HG03558 (cell line): Measurements from ENCODE around the gene LGR6.
A peak's percentile ranks its signal among the peaks of the same experiment; 100 is the strongest.
"Not testable (repeated sequence)": the region's sequence is repeated elsewhere in the genome, so short reads cannot be mapped to it uniquely, and the experiment has no call there.

Source experiments
- ATAC-seq: cut with Tn5 transposase; IDR thresholded peaks from one replicate; pipeline ENCODE4 v1.9.1; 2021; ENCODE audit warnings: moderate number of reproducible peaks; ENCODE audit not compliant: unreplicated experiment; ENCODE audit errors: extremely low read depth

Gene LGR6

DNA sequence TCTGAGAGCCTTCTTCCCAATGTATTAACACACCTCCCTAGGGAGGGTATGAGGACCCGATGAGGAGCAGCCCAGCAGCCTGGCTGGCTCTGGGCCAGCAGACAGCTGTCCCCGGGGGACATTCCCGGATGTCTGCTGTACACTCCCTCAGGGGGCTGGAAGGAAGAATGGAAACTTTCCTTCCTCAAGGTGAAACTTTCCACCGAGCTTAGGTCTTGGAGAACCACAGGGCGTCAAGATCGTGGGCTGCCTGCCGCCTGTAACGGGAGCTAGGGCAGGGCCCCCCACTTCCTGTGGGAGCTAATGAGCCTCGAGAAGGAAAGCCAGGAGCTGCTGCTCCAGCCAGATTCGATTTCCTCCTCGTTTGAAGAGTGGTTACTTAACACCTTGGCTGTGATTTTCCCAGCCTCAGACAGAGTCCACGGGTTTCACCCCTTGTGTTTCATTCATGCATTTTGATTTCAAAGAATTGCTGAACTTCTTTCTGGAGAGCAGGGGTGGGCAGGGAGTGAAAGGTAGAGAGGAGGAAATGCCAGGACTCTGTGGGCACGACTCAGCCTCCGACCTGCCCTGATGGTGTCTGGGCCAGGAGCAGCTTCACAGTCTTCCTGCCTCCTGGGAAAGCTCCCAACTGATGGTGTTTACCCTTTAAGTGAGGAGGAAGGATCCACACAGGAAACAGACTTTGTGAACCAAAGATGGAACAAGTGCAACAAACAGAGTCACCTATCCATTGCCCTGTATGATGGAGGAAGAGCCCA is 118.5 kb downstream of the LGR6 start:
- no peak for ATAC-seq

DNA sequence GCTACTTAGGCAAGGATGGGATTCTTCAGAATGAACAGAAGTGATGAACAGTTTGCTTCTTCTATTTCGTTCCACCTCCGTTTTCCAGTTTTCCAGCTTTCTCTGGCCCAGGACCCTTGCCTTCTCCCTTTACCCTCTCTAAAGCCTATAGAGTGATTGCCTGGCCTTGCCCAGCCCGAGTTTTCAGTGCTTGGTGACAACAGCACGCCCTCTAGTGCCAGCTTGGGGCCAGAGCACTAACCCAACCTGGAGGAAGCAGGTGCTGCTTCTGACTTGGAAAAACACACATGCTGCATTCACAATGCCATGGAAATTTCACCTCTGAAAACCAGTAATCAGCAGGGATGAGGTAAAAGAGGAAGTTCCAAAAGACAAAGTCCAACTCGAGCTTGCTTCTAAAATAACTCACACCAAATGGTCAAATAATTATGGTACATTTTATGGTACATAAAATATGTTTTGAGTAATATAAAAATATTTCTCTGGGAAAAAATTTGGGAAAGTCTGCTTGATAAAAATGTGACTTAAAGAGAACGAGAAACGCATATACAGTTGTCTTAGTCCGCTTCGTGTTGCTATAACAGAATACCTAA is 122.1 kb downstream of the LGR6 start:
- no peak for ATAC-seq

DNA sequence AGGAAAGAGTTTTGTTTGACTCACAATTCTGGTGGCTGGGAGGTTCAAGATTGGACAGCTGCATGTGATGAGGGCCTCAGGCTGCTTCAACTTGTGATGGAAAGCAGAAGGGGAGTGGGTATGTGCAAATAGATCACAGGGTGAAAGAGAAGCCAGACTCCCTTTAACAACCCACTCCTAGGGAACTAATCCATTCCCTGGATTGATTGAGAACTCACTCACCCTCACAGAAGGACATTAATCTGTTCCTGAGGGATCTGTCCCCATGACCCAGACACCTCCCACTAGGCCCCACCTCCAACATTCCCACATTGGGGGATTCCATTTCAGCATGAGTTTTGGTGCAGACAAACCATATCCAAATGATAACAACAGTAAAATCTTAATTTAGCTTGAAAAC is 122.6 kb downstream of the LGR6 start:
- no peak for ATAC-seq

DNA sequence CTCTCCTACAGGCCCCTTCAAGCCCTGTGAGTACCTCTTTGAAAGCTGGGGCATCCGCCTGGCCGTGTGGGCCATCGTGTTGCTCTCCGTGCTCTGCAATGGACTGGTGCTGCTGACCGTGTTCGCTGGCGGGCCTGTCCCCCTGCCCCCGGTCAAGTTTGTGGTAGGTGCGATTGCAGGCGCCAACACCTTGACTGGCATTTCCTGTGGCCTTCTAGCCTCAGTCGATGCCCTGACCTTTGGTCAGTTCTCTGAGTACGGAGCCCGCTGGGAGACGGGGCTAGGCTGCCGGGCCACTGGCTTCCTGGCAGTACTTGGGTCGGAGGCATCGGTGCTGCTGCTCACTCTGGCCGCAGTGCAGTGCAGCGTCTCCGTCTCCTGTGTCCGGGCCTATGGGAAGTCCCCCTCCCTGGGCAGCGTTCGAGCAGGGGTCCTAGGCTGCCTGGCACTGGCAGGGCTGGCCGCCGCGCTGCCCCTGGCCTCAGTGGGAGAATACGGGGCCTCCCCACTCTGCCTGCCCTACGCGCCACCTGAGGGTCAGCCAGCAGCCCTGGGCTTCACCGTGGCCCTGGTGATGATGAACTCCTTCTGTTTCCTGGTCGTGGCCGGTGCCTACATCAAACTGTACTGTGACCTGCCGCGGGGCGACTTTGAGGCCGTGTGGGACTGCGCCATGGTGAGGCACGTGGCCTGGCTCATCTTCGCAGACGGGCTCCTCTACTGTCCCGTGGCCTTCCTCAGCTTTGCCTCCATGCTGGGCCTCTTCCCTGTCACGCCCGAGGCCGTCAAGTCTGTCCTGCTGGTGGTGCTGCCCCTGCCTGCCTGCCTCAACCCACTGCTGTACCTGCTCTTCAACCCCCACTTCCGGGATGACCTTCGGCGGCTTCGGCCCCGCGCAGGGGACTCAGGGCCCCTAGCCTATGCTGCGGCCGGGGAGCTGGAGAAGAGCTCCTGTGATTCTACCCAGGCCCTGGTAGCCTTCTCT is 124.6 kb downstream of the LGR6 start:
- no peak for ATAC-seq

GRCh38 chr1:202319381-202320080 is 125.9 kb downstream of the LGR6 start:
- no peak for ATAC-seq

DNA sequence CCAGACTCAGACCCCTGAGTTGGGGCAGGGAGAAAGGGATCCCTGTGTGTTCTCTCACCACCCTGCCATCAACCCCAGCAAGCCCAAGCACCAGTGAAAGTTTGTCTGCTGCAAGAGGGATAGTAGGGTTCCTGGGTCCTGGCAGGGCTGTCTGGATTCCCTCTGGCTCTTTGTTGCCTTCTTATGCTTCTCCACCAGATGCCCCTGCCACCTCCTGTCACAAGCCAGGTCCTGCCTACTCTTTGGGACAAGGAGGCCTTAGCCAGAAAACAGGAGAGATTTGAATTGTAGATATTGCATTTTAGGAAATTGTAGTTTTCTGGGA is 126.4 kb downstream of the LGR6 start:
- ATAC-seq: no peak

DNA sequence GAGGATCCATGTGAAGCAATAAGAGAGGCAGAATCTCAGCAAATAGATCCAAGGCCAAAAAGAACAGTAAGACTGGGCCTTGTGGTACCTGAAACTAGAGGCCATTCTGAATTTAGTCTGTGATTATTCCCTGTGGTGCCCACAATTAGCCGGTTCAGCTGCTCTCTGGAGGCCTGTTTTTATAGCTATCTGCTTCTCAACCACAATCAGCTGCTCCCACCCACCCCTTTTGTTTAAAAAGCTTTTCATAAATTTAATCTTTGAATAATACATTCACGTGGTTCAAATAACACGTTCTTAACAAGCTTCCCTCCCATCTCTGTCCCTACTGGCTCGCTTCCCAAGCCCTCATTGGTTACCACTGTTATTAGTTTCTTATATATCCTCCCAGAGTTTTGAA is 130.1 kb downstream of the LGR6 start:
- no peak for ATAC-seq

DNA sequence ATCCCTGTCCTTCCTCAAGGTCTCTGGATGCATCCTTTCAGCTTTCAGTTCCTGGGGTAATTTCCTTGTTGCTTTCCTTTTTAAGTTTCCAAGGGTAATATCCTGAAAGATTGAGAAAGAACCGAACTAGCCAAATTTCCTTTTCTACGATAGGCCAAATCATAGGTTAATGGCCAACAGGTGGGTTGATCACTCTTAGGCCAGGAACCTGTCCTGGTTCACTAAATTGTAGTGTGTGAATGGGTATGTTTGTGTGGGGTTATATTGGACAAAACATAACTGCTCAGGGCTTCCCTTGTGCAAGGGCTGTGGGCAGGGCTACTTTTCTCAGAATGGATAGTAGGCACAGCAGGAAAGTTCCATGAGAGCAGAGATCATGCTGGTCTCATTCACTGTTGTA is 131.0 kb downstream of the LGR6 start:
- no peak for ATAC-seq

- ATAC-seq: no peak
Measured at GRCh38 chr1:202329891-202330290, 136.3 kb downstream of the LGR6 start.

- ATAC-seq: no peak
Measured at GRCh38 chr1:202333861-202334260, 140.3 kb downstream of the LGR6 start.

- no peak for ATAC-seq
Measured at GRCh38 chr1:202343652-202344349, 150.2 kb downstream of the LGR6 start.

DNA sequence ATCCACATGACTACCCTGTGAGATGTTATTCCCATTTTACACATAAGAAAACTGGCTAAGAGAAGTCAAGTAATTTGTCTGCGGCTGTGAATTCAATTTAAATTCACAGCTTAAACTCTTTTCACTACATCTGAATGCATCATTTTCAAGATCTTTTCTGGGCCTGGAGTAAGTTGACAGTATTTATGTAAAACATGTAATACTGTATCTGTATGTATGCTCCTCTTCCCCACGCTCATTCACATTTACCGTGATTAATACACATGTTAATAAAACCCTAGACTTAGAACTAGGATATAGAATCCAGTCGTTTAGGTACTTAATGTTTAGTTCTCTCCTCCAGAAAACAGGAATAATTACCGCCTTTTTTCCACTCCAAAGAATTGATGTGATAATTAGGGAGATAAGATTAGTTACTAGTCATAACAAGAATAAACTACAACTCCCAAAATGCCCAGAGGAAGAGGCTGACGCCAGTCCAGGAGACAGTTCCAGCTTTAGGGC is 154.5 kb downstream of the LGR6 start:
- no peak for ATAC-seq

DNA sequence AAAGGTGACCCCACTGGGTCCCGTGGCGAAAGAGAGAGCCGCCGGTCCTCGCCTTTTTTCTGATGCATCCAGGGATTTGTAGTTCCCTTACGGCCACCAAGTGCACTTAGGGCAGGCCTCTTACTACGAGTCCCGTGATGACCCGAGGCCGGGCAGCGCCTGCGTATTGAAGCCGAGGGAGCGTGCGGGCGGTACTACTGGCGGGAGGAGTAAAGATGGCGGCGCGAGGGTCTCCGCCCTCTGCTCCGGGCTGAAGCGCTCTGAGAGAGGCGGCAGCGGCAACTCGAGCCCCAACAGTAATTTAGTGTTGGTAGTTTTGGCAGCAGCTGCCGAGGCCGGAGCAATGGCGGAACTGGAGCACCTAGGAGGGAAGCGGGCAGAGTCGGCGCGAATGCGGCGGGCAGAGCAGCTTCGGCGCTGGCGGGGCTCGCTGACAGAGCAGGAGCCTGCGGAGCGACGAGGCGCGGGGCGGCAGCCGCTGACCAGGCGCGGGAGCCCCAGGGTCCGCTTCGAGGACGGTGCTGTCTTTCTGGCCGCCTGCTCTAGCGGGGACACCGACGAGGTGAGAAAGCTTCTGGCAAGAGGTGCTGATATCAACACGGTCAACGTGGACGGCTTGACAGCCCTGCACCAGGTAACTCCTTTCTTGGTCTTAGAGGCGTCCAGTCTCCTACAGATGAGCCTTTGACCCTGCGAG is 155.1 kb downstream of the LGR6 start, which contains the start of gene PPP1R12B:
PPP1R12B (plus strand) TSS at position 191 of the 697 bp plus-strand sequence; CDS start at position 344, 153 bp downstream.
- ATAC-seq: peak; percentile 92

- ATAC-seq: no peak
Measured at GRCh38 chr1:202349206-202349928, 155.8 kb downstream of the LGR6 start.

GRCh38 chr1:202351725-202352124 is 158.1 kb downstream of the LGR6 start:
- no peak for ATAC-seq

- not testable (repeated sequence) for ATAC-seq
Measured at GRCh38 chr1:202352583-202353197, 159.1 kb downstream of the LGR6 start.

- ATAC-seq: no peak
Measured at GRCh38 chr1:202355944-202356553, 162.4 kb downstream of the LGR6 start.
